MM.1S (cell line): ENCODE measurements around the gene RFTN1.

Source experiments
- DNase-seq: peaks from one replicate; pipeline ENCODE4 v3.0.0-alpha.2; 2015
- H2AFZ ChIP-seq: fragments of 300-600 bp; sonication (generic); 2 replicates; pipeline ENCODE4 v1.6.0; 2016; ENCODE audit warnings: antibody characterized with exemption, low read length
- H3F3A ChIP-seq: fragments of 300-600 bp; sonication (generic); 2 replicates; pipeline ENCODE4 v1.6.1; 2016; ENCODE audit warnings: mild to moderate bottlenecking, antibody characterized with exemption, low read length, moderate library complexity, mixed read lengths; ENCODE audit not compliant: insufficient read depth
- H3K27ac ChIP-seq: fragments of 300-600 bp; sonication (generic); 2 replicates; pipeline ENCODE4 v1.5.1; 2016; ENCODE audit warnings: mild to moderate bottlenecking, low read length
- H3K27me3 ChIP-seq: fragments of 300-600 bp; sonication (generic); replicated peaks from 2 replicates; pipeline ENCODE4 v1.6.0; 2016; ENCODE audit warnings: low read length; ENCODE audit not compliant: insufficient read depth
- H3K36me3 ChIP-seq: fragments of 300-600 bp; sonication (generic); replicated peaks from 2 replicates; pipeline ENCODE4 v1.6.1; 2016; ENCODE audit warnings: mild to moderate bottlenecking, low read length, mixed read lengths; ENCODE audit not compliant: insufficient read depth
- H3K4me1 ChIP-seq: fragments of 300-600 bp; sonication (generic); 2 replicates; pipeline ENCODE4 v1.6.1; 2016; ENCODE audit warnings: low read length, mixed read lengths
- H3K4me2 ChIP-seq: fragments of 300-600 bp; sonication (generic); 2 replicates; pipeline ENCODE4 v1.6.0; 2016; ENCODE audit warnings: low read depth, low read length
- H3K4me3 ChIP-seq: fragments of 300-600 bp; sonication (generic); 2 replicates; pipeline ENCODE4 v1.5.1; 2016; ENCODE audit warnings: low read length, mixed read lengths
- H3K79me2 ChIP-seq: fragments of 300-600 bp; sonication (generic); 2 replicates; pipeline ENCODE4 v1.6.1; 2016; ENCODE audit warnings: mixed run types, low read length, mixed read lengths
- H3K9ac ChIP-seq: fragments of 300-600 bp; sonication (generic); 2 replicates; pipeline ENCODE4 v1.6.1; 2016; ENCODE audit warnings: low read length, mixed read lengths
- H3K9me2 ChIP-seq: fragments of 300-600 bp; sonication (generic); replicated peaks from 2 replicates; pipeline ENCODE4 v1.6.1; 2016; ENCODE audit warnings: mild to moderate bottlenecking, low read length, mixed read lengths; ENCODE audit not compliant: insufficient read depth
- H3K9me3 ChIP-seq: fragments of 300-600 bp; sonication (generic); replicated peaks from 2 replicates; pipeline ENCODE4 v1.6.1; 2016; ENCODE audit warnings: mild to moderate bottlenecking, low read length, mixed read lengths; ENCODE audit not compliant: insufficient read depth
- H4K20me1 ChIP-seq: fragments of 300-600 bp; sonication (generic); 2 replicates; pipeline ENCODE4 v1.6.1; 2016; ENCODE audit warnings: mild to moderate bottlenecking, low read length, moderate library complexity, mixed read lengths; ENCODE audit not compliant: insufficient read depth
- CTCF ChIP-seq: fragments of 300-600 bp; sonication (generic); IDR thresholded peaks from 2 replicates; pipeline ENCODE4 v1.5.1; 2016; ENCODE audit warnings: antibody characterized with exemption, low read length, mixed read lengths
- EZH2 ChIP-seq: fragments of 300-600 bp; sonication (generic); optimal IDR thresholded peaks from 2 replicates; pipeline ENCODE3; 2017; ENCODE audit warnings: low read depth, mild to moderate bottlenecking, antibody characterized with exemption, low read length, mixed read lengths
- EZH2phosphoT487 ChIP-seq: fragments of 300-600 bp; sonication (generic); IDR thresholded peaks from 2 replicates; pipeline ENCODE4 v1.6.1; 2018; ENCODE audit warnings: antibody characterized with exemption, low read length

RFTN1 gene

GRCh38 chr3:16477521-16477920 is 36.0 kb downstream of the RFTN1 start:
- Histone ChIP-seq H3K79me2 (no peaks in the 10 kb centered on the region), H3K4me2 (no peak overlapping the region), H4K20me1 (no peaks in the 10 kb centered on the region), H3K27me3 (no peaks in the 10 kb centered on the region), H3K4me3 (no peak overlapping the region), H3K9ac (no peak overlapping the region), H3K4me1 (peaks cover 4% of the 10 kb centered on the region; the same call in 1 of the 2 replicates), H3K36me3 (no peaks in the 10 kb centered on the region), H2AFZ (no peak overlapping the region), H3K27ac (no peak overlapping the region), H3F3A (no peaks in the 10 kb centered on the region), H3K9me2 (no peaks in the 10 kb centered on the region), H3K9me3 (no peaks in the 10 kb centered on the region)
- no peak for TF ChIP-seq EZH2
- TF ChIP-seq CTCF = no peak
- TF ChIP-seq EZH2phosphoT487 = no peak
- no peak for DNase-seq

GRCh38 chr3:16477056-16477455 is 36.4 kb downstream of the RFTN1 start:
- peaks cover 4% of the 10 kb centered on the region; the same call in 1 of the 2 replicates for H3K4me1 ChIP-seq
- H2AFZ ChIP-seq = no peak overlapping the region
- H3K9ac ChIP-seq = no peak overlapping the region
- H3K9me3 ChIP-seq = no peaks in the 10 kb centered on the region
- no peak overlapping the region for H3K27ac ChIP-seq
- H3K36me3 ChIP-seq = no peaks in the 10 kb centered on the region
- no peaks in the 10 kb centered on the region for H3K9me2 ChIP-seq
- no peak for DNase-seq
- no peaks in the 10 kb centered on the region for H3K79me2 ChIP-seq
- no peak for TF ChIP-seq CTCF
- TF ChIP-seq EZH2 = no peak
- no peak for TF ChIP-seq EZH2phosphoT487
- no peaks in the 10 kb centered on the region for H3F3A ChIP-seq
- no peaks in the 10 kb centered on the region for H4K20me1 ChIP-seq
- H3K4me2 ChIP-seq = no peak overlapping the region
- H3K27me3 ChIP-seq = no peaks in the 10 kb centered on the region
- H3K4me3 ChIP-seq = no peak overlapping the region

GRCh38 chr3:16476636-16477035 is 36.9 kb downstream of the RFTN1 start:
- no peaks in the 10 kb centered on the region for H3K9me2 ChIP-seq
- no peaks in the 10 kb centered on the region for H4K20me1 ChIP-seq
- H3K4me1 ChIP-seq = peaks cover 4% of the 10 kb centered on the region; the same call in 1 of the 2 replicates
- H3K36me3 ChIP-seq = no peaks in the 10 kb centered on the region
- H3K27ac ChIP-seq = no peak overlapping the region
- H3K27me3 ChIP-seq = no peaks in the 10 kb centered on the region
- H3K79me2 ChIP-seq = no peaks in the 10 kb centered on the region
- H3K9ac ChIP-seq = no peak overlapping the region
- TF ChIP-seq EZH2 = no peak
- no peak for TF ChIP-seq EZH2phosphoT487
- TF ChIP-seq CTCF = no peak
- no peak overlapping the region for H3K4me2 ChIP-seq
- no peak for DNase-seq
- H3K4me3 ChIP-seq = no peak overlapping the region
- H3K9me3 ChIP-seq = no peaks in the 10 kb centered on the region
- no peaks in the 10 kb centered on the region for H3F3A ChIP-seq
- H2AFZ ChIP-seq = no peak overlapping the region
